ENCODE data around the gene AOAH.
"Not testable (repeated sequence)": the region's sequence is repeated elsewhere in the genome, so short reads cannot be mapped to it uniquely, and the experiment has no call there.

The AOAH gene

DNA sequence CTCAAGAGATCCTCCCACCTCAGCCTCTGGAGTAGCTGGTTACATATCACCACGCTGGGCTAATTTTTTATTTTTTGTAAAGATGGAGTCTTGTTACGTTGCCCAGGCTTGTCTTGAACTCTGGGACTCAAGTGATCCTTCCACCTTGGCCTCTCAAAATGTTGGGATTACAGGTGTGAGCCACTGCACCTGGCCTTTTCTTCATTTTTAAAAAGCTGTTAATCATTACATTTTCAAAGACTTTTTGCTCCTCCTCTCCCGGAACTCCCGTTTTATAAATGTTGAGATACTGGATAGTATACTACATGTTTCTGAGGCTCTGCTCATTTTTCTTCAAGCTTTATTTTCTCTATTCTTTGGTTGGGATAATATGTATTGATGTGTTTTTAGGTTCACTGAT lies 16.4 kb downstream of the AOAH start:
- Histone ChIP-seq H3K27ac (ENCODE audit: insufficient read depth, low read length, poor library complexity, severe bottlenecking) (no peak overlapping the region), H3K9me3 (ENCODE audit: control insufficient read depth, low read length) (no peaks in the 10 kb centered on the region), H3K4me1 (ENCODE audit: control insufficient read depth, insufficient read depth, low read length, poor library complexity, severe bottlenecking) (no peaks in the 10 kb centered on the region), H3K27me3 (replicated peaks; ENCODE audit: control insufficient read depth, insufficient read depth, low read length, poor library complexity, severe bottlenecking) (no peaks in the 10 kb centered on the region), H3K36me3 (ENCODE audit: control insufficient read depth, insufficient read depth, low read length) (no peaks in the 10 kb centered on the region), H3K4me3 (ENCODE audit: insufficient read depth, low read depth, low read length, poor library complexity, severe bottlenecking) (no peak overlapping the region)
- DNase-seq: no peak

DNA sequence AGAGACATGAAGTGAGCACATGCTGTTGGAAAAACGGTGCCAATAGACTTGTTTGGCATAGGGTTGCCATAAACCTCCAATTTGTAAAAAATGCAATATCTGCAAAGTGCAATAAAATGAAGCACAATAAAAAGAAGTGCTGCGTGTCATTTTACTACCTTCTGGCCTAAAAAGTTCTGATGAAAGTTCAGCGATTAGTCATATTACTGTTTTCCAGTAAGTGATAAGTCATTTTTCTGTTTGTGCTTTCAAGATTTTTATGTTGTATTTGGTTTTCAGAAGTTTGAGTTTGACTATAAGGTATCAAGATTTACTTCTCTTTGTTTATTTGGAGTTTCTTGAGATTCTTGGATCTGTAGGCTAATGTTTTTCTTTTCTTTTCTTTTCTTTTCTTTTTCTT lies 16.8 kb downstream of the AOAH start:
- Histone ChIP-seq H3K4me1 (ENCODE audit: control insufficient read depth, insufficient read depth, low read length, poor library complexity, severe bottlenecking) (no peaks in the 10 kb centered on the region), H3K27ac (ENCODE audit: insufficient read depth, low read length, poor library complexity, severe bottlenecking) (no peak overlapping the region), H3K36me3 (ENCODE audit: control insufficient read depth, insufficient read depth, low read length) (no peaks in the 10 kb centered on the region), H3K27me3 (replicated peaks; ENCODE audit: control insufficient read depth, insufficient read depth, low read length, poor library complexity, severe bottlenecking) (no peaks in the 10 kb centered on the region), H3K4me3 (ENCODE audit: insufficient read depth, low read depth, low read length, poor library complexity, severe bottlenecking) (no peak overlapping the region), H3K9me3 (ENCODE audit: control insufficient read depth, low read length) (no peaks in the 10 kb centered on the region)
- no peak for DNase-seq

DNA sequence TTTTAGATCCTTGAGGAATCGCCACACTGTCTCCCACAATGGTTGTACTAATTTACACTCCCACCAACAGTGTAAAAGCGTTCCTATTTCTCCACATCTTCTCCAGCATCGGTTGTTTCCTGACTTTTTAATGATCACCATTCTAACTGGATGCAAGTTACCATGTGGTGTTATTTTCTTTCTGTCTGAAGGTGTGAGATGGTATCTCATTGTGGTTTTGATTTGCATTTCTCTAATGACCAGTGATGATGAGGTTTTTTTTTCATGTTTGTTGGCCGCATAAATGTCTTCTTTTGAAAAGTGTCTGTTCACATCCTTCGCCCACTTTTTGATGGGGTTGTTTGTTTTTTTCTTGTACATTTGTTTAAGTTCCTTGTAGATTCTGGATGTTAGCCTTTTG lies 20.4 kb downstream of the AOAH start:
- not testable (repeated sequence) for DNase-seq; H3K9me3 ChIP-seq (ENCODE audit: control insufficient read depth, low read length); H3K27ac ChIP-seq (ENCODE audit: insufficient read depth, low read length, poor library complexity, severe bottlenecking); H3K27me3 ChIP-seq (replicated peaks; ENCODE audit: control insufficient read depth, insufficient read depth, low read length, poor library complexity, severe bottlenecking); H3K36me3 ChIP-seq (ENCODE audit: control insufficient read depth, insufficient read depth, low read length); H3K4me3 ChIP-seq (ENCODE audit: insufficient read depth, low read depth, low read length, poor library complexity, severe bottlenecking); H3K4me1 ChIP-seq (ENCODE audit: control insufficient read depth, insufficient read depth, low read length, poor library complexity, severe bottlenecking)

DNA sequence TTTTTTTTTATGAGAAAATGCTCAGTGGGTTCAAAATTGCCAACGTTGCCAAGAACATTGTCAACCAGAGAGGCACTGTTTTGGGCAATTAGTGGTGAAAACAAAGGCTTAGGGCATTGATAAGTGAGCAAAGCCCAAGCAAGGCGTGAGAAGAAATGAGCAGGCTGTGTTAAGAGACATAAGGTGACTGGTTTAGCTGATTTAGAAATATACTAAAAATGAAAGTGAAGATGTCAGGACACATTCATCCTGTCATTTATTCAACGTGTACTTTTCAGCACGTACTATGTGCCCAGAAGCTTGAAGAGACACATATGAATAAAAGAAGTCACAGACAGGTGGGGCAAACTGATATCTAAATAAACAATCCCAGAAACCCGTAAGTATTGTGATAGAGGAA lies 31.8 kb downstream of the AOAH start:
- H3K27ac ChIP-seq (ENCODE audit: insufficient read depth, low read length, poor library complexity, severe bottlenecking): no peak overlapping the region
- H3K27me3 ChIP-seq (replicated peaks; ENCODE audit: control insufficient read depth, insufficient read depth, low read length, poor library complexity, severe bottlenecking): no peaks in the 10 kb centered on the region
- DNase-seq: no peak
- H3K4me3 ChIP-seq (ENCODE audit: insufficient read depth, low read depth, low read length, poor library complexity, severe bottlenecking): no peak overlapping the region
- no peaks in the 10 kb centered on the region for H3K36me3 ChIP-seq (ENCODE audit: control insufficient read depth, insufficient read depth, low read length)
- no peaks in the 10 kb centered on the region for H3K9me3 ChIP-seq (ENCODE audit: control insufficient read depth, low read length)
- no peaks in the 10 kb centered on the region for H3K4me1 ChIP-seq (ENCODE audit: control insufficient read depth, insufficient read depth, low read length, poor library complexity, severe bottlenecking)

DNA sequence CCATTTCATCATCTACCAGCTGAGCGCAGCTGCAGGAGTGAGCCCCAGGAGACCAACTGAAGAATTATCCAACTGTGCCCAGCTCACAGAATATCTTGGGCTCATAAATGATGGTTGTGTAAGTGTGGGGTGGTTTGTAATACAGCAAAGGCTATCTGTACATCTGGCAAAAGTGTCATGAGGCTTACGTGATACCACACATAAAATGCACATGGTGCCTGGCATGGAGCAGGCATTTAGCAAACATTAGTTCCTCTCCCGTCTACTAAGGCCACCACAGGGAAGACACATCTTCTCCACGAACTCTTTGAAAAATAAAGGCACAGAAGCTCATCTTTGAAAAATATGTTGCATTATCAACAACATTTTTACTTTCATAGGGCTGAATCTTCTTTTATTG lies 32.3 kb downstream of the AOAH start:
- DNase-seq: no peak
- Histone ChIP-seq H3K9me3 (ENCODE audit: control insufficient read depth, low read length) (no peaks in the 10 kb centered on the region), H3K27me3 (replicated peaks; ENCODE audit: control insufficient read depth, insufficient read depth, low read length, poor library complexity, severe bottlenecking) (no peaks in the 10 kb centered on the region), H3K27ac (ENCODE audit: insufficient read depth, low read length, poor library complexity, severe bottlenecking) (no peak overlapping the region), H3K4me3 (ENCODE audit: insufficient read depth, low read depth, low read length, poor library complexity, severe bottlenecking) (no peak overlapping the region), H3K4me1 (ENCODE audit: control insufficient read depth, insufficient read depth, low read length, poor library complexity, severe bottlenecking) (no peaks in the 10 kb centered on the region), H3K36me3 (ENCODE audit: control insufficient read depth, insufficient read depth, low read length) (no peaks in the 10 kb centered on the region)

DNA sequence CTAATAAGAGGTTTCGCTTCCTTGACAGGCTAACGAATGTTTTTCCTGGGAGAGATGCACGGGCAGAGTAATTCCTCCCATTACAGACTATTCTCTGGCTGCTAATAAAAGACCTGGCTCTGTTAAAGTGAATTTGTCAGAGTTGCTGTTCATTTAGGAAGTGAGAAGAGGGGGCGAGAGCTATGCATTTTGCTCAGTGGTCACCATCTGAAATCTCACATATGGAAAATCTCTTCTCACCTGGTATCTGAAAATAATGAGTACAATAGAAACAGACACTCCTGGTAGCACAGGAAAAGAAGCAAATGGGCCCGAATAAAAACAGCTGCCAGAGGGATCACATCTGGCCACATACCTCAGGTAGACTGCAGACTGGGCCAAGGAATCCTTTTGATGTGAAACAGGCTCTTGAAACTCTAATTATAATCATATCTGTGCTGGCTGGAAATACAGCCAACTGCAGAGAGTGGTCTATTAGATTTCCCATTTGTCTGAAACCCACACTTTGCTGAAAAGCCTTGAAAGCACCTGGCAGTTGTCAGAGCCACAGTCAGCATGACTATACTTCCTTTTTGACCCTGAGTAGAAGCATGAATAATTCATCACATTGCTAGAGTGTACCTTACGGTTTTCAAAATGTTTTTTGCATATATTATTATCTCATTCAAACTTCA lies 33.6 kb downstream of the AOAH start:
- H3K36me3 ChIP-seq (ENCODE audit: control insufficient read depth, insufficient read depth, low read length): no peaks in the 10 kb centered on the region
- no peak overlapping the region for H3K4me3 ChIP-seq (ENCODE audit: insufficient read depth, low read depth, low read length, poor library complexity, severe bottlenecking)
- no peaks in the 10 kb centered on the region for H3K27me3 ChIP-seq (replicated peaks; ENCODE audit: control insufficient read depth, insufficient read depth, low read length, poor library complexity, severe bottlenecking)
- DNase-seq: no peak
- H3K4me1 ChIP-seq (ENCODE audit: control insufficient read depth, insufficient read depth, low read length, poor library complexity, severe bottlenecking): no peaks in the 10 kb centered on the region
- no peaks in the 10 kb centered on the region for H3K9me3 ChIP-seq (ENCODE audit: control insufficient read depth, low read length)
- H3K27ac ChIP-seq (ENCODE audit: insufficient read depth, low read length, poor library complexity, severe bottlenecking): no peak overlapping the region

DNA sequence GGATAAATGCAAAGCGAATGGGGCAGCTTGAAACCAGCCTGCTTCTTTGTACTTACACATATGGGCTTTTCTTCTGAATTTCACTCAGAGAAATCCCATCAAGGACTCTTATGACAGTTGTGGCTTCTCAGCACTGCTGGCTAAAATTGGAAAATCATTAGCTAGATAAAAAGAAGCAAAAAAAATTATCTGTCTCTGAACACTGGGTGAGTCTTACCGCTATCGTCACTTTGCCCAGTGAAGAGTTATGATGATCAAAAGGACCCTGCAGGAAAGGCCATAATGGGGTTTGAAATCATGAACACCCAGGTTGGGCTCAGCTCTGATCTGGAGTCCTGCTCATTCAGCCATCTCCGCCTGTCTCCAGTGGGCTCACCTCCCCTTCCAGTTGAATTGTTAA lies 34.3 kb downstream of the AOAH start:
- Histone ChIP-seq H3K36me3 (ENCODE audit: control insufficient read depth, insufficient read depth, low read length) (no peaks in the 10 kb centered on the region), H3K4me1 (ENCODE audit: control insufficient read depth, insufficient read depth, low read length, poor library complexity, severe bottlenecking) (no peaks in the 10 kb centered on the region)

DNA sequence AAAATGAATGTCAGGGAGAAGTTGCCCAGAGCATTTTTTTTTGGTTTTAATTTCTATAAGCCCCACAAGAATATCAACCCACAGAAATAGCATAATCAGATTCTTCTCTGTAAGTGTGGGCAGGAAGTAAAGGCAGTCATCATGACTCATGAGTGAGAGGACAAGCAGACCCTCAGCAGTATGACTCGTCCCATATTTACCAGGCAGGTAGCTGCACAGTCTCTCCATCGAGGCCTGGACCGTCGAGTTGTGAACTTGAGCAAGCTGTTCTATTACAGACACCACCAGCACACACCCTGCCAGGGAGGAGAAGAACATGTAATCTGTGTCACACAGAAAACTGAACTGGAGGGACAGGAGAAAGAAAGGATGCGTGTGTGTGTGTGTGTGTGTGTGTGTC lies 37.8 kb downstream of the AOAH start:
- H3K36me3 ChIP-seq (ENCODE audit: control insufficient read depth, insufficient read depth, low read length): no peaks in the 10 kb centered on the region

More for the DNA sequence above, 34.3 kb downstream of the AOAH start:
- Histone ChIP-seq H3K4me3 (ENCODE audit: insufficient read depth, low read depth, low read length, poor library complexity, severe bottlenecking) (no peak overlapping the region), H3K9me3 (ENCODE audit: control insufficient read depth, low read length) (no peaks in the 10 kb centered on the region), H3K27me3 (replicated peaks; ENCODE audit: control insufficient read depth, insufficient read depth, low read length, poor library complexity, severe bottlenecking) (no peaks in the 10 kb centered on the region), H3K27ac (ENCODE audit: insufficient read depth, low read length, poor library complexity, severe bottlenecking) (no peak overlapping the region)
- DNase-seq: no peak

DNA sequence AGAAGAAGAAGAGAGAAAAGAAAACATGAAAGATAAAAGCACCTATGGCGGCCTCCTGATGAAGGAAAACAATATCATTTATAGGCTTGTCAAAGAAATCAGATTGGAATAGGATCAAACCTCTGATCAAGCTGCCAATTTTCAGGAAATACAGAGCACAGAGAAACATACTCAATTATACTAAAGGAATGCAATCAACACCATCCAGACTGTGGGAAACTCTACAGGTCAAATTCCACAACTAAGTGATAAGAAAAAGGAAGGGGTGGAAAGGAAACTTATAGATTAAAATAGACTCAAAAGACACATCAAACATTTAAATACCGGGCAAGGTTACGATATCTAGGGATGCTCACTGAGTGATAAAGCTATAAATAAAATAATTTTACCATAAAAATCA lies 39.3 kb downstream of the AOAH start:
- Histone ChIP-seq H3K27me3 (replicated peaks; ENCODE audit: control insufficient read depth, insufficient read depth, low read length, poor library complexity, severe bottlenecking) (no peaks in the 10 kb centered on the region), H3K4me3 (ENCODE audit: insufficient read depth, low read depth, low read length, poor library complexity, severe bottlenecking) (no peak overlapping the region), H3K36me3 (ENCODE audit: control insufficient read depth, insufficient read depth, low read length) (no peaks in the 10 kb centered on the region), H3K27ac (ENCODE audit: insufficient read depth, low read length, poor library complexity, severe bottlenecking) (no peak overlapping the region), H3K4me1 (ENCODE audit: control insufficient read depth, insufficient read depth, low read length, poor library complexity, severe bottlenecking) (no peaks in the 10 kb centered on the region), H3K9me3 (ENCODE audit: control insufficient read depth, low read length) (no peaks in the 10 kb centered on the region)
- no peak for DNase-seq

More for the DNA sequence above, 37.8 kb downstream of the AOAH start:
- Histone ChIP-seq H3K9me3 (ENCODE audit: control insufficient read depth, low read length) (no peaks in the 10 kb centered on the region), H3K4me3 (ENCODE audit: insufficient read depth, low read depth, low read length, poor library complexity, severe bottlenecking) (no peak overlapping the region), H3K27ac (ENCODE audit: insufficient read depth, low read length, poor library complexity, severe bottlenecking) (no peak overlapping the region), H3K4me1 (ENCODE audit: control insufficient read depth, insufficient read depth, low read length, poor library complexity, severe bottlenecking) (no peaks in the 10 kb centered on the region), H3K27me3 (replicated peaks; ENCODE audit: control insufficient read depth, insufficient read depth, low read length, poor library complexity, severe bottlenecking) (no peaks in the 10 kb centered on the region)
- peak in 2 of 3 donors; percentile 4 to 9 for DNase-seq

DNA sequence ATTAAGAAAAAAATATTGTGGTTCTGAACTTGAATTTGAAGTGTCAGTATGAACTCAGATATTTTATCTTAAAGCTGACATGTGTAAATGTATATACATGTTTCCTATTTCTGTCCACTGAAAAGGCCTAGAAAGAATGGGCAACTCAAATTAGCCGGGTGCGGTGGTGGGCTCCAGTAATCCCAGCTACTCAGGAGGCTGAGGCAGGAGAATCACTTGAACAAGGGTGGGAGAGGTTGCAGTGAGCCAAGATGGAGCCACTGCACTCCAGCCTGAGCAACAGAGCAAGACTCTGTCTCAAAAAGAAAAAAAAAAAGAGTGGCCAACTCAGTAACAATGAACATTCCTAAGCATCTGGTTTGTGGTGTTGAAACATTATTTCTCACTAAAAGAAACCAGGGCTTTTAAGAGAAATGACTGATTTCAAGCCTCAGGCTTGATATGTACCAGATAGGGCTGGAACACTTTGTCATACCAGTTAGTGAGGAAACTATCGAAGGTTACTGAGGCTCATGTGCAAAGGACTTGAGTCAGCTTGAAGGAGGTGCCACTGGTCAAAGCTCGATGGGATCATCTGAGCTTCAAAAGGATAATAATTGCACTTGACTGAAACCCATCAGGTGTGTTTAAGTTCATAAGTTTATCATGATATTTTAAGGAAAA lies 40.5 kb downstream of the AOAH start:
- Histone ChIP-seq H3K4me3 (ENCODE audit: insufficient read depth, low read depth, low read length, poor library complexity, severe bottlenecking) (no peak overlapping the region), H3K9me3 (ENCODE audit: control insufficient read depth, low read length) (no peaks in the 10 kb centered on the region), H3K36me3 (ENCODE audit: control insufficient read depth, insufficient read depth, low read length) (no peaks in the 10 kb centered on the region), H3K27me3 (replicated peaks; ENCODE audit: control insufficient read depth, insufficient read depth, low read length, poor library complexity, severe bottlenecking) (no peaks in the 10 kb centered on the region), H3K4me1 (ENCODE audit: control insufficient read depth, insufficient read depth, low read length, poor library complexity, severe bottlenecking) (no peaks in the 10 kb centered on the region), H3K27ac (ENCODE audit: insufficient read depth, low read length, poor library complexity, severe bottlenecking) (no peak overlapping the region)
- DNase-seq: no peak

Measured in effector memory CD4-positive, alpha-beta T cell (primary cell).